Central memory CD4-positive, alpha-beta T cell (primary cell): ENCODE measurements around the gene PIK3IP1.
"Not testable (repeated sequence)": the region's sequence is repeated elsewhere in the genome, so short reads cannot be mapped to it uniquely, and the experiment has no call there.

Experiments used
- DNase-seq: peaks from one replicate; pipeline ENCODE4 v3.0.0; 2022
- total RNA-seq, 3 experiments: gene quantifications; one replicate each; lab custom pipeline; 2026; lab: John Stamatoyannopoulos, UW

Gene PIK3IP1, protein sequence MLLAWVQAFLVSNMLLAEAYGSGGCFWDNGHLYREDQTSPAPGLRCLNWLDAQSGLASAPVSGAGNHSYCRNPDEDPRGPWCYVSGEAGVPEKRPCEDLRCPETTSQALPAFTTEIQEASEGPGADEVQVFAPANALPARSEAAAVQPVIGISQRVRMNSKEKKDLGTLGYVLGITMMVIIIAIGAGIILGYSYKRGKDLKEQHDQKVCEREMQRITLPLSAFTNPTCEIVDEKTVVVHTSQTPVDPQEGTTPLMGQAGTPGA
- 20.7 to 728 (median 634) reads per million in 3 experiments for total RNA-seq

- DNase-seq: peak; percentile 87
Observed at GRCh38 chr22:31292236-31292989, at the start of gene PIK3IP1. Gene PIK3IP1, minus strand, starts transcription at chr22:31292488. Its CDS starts 144 bp downstream, at chr22:31292344.

GRCh38 chr22:31341386-31342088 is 49.2 kb upstream of the PIK3IP1 start:
- no peak for DNase-seq

GRCh38 chr22:31340765-31341247 is 48.5 kb upstream of the PIK3IP1 start:
- no peak for DNase-seq

DNA sequence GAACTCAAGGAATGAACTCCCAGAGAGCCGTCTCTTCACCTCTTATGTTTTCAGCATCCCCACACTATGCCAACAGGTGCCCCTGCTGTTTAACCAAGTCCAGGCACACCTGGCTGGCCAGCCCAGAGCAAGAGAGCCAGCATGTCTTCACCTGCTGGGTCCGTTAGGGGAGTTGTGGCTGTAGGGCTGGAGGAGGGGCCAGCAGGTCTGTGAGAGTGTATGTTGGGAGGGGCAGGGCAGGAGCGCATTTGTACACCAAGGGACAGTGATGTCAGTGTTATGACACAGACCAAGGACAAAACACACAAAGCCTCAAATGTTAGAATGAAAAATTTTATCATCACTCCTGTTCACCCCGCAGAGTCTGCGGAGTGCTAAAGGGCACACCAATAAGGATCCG is 48.1 kb upstream of the PIK3IP1 start:
- DNase-seq: no peak

DNA sequence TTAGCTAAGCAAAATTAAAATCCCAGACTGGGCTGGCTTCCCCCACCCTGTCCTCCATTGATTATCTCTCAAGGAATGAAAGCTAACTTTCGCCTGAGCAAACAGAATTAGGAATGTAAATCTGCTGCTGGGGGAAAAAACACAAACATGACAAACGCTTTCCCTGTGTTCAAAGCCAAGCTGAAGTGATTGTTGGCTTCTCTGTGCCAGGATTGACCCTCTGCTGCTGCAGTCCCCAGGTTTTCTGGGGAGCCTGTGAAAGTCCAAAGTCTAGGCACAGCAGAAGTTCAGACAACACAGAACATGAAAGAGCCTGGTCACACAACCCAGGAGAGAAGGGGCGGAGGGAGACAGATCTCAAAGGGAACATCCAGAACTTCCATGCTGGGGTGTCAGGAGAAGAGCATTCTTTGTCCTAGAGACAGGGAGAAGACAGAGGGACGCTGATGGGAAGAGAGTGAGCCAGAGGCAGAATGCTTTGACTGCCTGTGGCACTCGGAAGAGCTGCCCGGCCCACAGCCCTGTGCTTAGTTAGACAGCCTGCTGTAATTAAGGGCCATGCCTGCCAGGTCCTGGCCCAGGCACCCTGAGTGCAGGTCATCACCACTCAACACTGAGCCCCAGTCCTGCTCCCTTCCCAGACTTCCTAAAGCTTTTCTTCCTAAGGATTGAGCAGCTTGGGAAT is 47.0 kb upstream of the PIK3IP1 start:
- DNase-seq: no peak

- DNase-seq: no peak
Observed at GRCh38 chr22:31337178-31337577, 44.9 kb upstream of the PIK3IP1 start.

DNA sequence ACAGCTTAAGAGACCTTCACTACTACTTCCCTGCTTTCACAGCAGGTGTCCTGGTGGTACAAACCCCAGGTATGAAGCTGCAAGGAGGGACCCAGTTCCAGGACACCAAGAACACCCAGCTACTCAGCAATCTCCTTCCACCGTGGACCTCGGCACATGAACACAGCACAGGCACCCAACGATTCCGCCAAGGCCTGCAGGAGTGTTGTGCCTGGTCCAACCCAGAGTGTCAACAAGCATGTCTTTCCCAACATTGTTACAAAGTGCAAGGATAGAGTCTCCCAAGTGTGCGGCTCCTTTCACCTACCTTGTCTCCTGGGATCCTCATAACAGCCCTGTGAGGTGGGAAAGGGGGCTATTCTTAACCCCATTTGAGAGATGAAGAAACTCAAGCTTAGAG is 42.0 kb upstream of the PIK3IP1 start:
- no peak for DNase-seq

- DNase-seq: no peak
Observed at GRCh38 chr22:31333641-31334040, 41.4 kb upstream of the PIK3IP1 start.

GRCh38 chr22:31332886-31333285 is 40.6 kb upstream of the PIK3IP1 start:
- no peak for DNase-seq

- no peak for DNase-seq
Observed at GRCh38 chr22:31332010-31332409, 39.7 kb upstream of the PIK3IP1 start.

- DNase-seq: no peak
Observed at GRCh38 chr22:31329453-31330215, 37.3 kb upstream of the PIK3IP1 start.

GRCh38 chr22:31329029-31329428 is 36.7 kb upstream of the PIK3IP1 start:
- no peak for DNase-seq

- no peak for DNase-seq
Observed at GRCh38 chr22:31328544-31328960, 36.3 kb upstream of the PIK3IP1 start.

- no peak for DNase-seq
Observed at GRCh38 chr22:31327806-31328543, 35.7 kb upstream of the PIK3IP1 start.

DNA sequence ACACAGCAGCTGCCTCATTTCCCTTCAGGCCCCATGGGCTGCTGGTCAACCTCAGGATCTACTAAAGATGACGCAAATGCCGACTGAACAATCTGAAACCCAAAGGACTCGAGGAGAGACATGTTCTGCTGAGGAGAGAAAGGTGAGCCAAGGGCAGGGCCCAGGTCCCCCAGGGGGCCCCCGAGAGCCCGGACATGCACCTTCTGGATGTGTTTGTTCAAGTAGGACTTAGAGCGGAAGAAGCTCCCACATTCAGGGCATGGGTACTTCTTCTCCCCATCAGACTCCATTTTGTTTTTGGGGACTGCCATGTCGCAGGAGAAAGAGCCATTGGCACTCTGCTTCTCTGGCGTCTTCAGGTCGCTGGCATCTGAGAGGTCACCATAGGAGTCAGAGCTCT is 34.6 kb upstream of the PIK3IP1 start:
- DNase-seq: no peak

DNA sequence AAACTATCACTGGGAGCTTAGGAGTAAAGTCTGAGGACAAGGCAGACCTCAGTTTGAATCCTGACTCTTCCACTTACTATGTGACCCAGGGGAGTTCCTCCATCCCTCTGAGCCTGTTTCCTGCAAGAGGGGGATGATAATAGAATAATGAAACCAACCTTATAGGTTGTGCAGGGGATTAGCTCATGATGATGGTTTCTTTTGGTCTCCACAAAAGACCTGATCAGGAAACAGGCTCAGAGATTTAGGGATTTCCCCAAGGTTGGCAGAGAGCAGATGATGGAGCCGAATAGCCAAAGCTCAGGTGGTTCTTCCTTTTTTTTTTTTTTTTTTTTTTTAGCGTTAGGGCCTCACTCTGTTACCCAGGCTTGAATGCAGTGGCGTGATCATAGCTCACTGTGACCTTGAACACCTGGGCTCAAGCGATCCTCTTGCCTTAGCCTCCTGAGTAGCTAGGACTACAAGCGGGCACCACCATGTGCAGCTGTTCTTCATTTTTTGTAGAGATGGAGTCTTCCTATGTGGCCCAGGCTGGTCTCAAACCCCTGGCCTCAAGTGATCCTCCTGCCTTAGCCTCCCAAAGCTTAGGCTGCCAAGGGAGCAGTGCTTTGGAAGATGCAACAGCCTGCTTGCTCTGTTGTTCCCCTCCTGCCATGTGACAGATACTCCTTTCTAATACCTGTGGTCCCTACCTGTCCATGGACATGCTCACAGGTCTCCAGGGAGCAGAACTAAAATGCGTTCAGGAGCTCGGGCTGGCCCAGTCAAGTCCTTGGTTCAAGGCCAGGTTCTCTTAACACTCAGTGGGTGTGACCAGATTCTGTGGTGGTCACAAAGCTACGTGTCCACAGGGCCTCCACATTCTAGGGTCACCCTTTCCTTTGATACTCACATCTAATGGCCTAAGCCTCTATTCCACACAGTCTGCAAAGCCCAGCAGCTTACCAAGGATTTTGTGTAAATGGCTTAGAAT is 31.6 kb upstream of the PIK3IP1 start:
- no peak for DNase-seq

DNA sequence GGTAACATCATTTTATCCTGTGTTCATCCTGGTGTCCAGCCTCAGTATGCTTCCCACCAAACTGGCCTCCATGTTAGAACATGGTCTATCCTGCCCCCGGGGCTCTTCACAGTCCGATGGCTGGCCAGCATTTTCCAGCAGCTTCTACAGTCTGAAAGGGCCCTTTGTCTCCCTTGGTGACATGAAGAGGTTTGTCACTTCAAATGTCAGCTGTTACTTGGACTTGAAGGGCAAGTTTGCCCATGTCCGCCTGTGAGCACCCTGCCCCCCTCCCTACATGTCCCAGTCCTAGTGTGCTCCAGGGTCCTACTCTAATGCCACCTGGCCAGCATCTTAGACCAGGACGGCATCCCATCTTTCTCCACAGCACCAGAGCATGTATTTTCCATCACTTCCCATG is 29.1 kb upstream of the PIK3IP1 start:
- no peak for DNase-seq

- not testable (repeated sequence) for DNase-seq
Observed at GRCh38 chr22:31314220-31314619, 21.9 kb upstream of the PIK3IP1 start.

GRCh38 chr22:31313366-31314147 is 21.3 kb upstream of the PIK3IP1 start:
- peak; percentile 52 for DNase-seq
